Measurements from ENCODE around the gene EPB41L1.
A peak's percentile ranks its signal among the peaks of the same experiment; 100 is the strongest.

Gene EPB41L1

GRCh38 chr20:36122931-36123288 is 31.6 kb upstream of the EPB41L1 start:
- Histone ChIP-seq H3K4me1 (ENCODE audit: insufficient read depth, poor library complexity, severe bottlenecking) (peaks cover 11% of the 10 kb centered on the region), H3K9me3 (ENCODE audit: severe bottlenecking) (no peaks in the 10 kb centered on the region), H3K27me3 (ENCODE audit: insufficient read depth, poor library complexity, severe bottlenecking) (no peaks in the 10 kb centered on the region), H3K36me3 (ENCODE audit: low read depth) (no peaks in the 10 kb centered on the region), H3K27ac (ENCODE audit: poor library complexity, severe bottlenecking) (no peak overlapping the region), H3K4me3 (ENCODE audit: severe bottlenecking) (no peak overlapping the region)
- ATAC-seq (ENCODE audit: low read depth) (no peak), DNase-seq (ENCODE audit: low spot score) (no peak)
- no peak for TF ChIP-seq CTCF (IDR thresholded peaks at IDR 0.05; ENCODE audit: poor library complexity, severe bottlenecking)

- no peaks in the 10 kb centered on the region for H3K27me3 ChIP-seq (ENCODE audit: insufficient read depth, poor library complexity, severe bottlenecking)
- H3K4me3 ChIP-seq (ENCODE audit: severe bottlenecking) = no peak overlapping the region
- no peak for DNase-seq (ENCODE audit: low spot score)
- no peaks in the 10 kb centered on the region for H3K9me3 ChIP-seq (ENCODE audit: severe bottlenecking)
- no peak overlapping the region for H3K27ac ChIP-seq (ENCODE audit: poor library complexity, severe bottlenecking)
- no peak for ATAC-seq (ENCODE audit: low read depth)
- no peaks in the 10 kb centered on the region for H3K36me3 ChIP-seq (ENCODE audit: low read depth)
- TF ChIP-seq CTCF (IDR thresholded peaks at IDR 0.05; ENCODE audit: poor library complexity, severe bottlenecking) = no peak
- H3K4me1 ChIP-seq (ENCODE audit: insufficient read depth, poor library complexity, severe bottlenecking) = peaks cover 17% of the 10 kb centered on the region
These were observed 29.4 kb upstream of the EPB41L1 start for GRCh38 chr20:36125097-36125496.

GRCh38 chr20:36126836-36127527 is 27.6 kb upstream of the EPB41L1 start:
- DNase-seq (ENCODE audit: low spot score) (no peak), ATAC-seq (ENCODE audit: low read depth) (no peak)
- Histone ChIP-seq H3K36me3 (ENCODE audit: low read depth) (no peaks in the 10 kb centered on the region), H3K9me3 (ENCODE audit: severe bottlenecking) (no peaks in the 10 kb centered on the region), H3K4me3 (ENCODE audit: severe bottlenecking) (no peak overlapping the region), H3K4me1 (ENCODE audit: insufficient read depth, poor library complexity, severe bottlenecking) (peaks cover 14% of the 10 kb centered on the region), H3K27ac (ENCODE audit: poor library complexity, severe bottlenecking) (no peak overlapping the region), H3K27me3 (ENCODE audit: insufficient read depth, poor library complexity, severe bottlenecking) (no peaks in the 10 kb centered on the region)
- no peak for TF ChIP-seq CTCF (IDR thresholded peaks at IDR 0.05; ENCODE audit: poor library complexity, severe bottlenecking)

GRCh38 chr20:36128463-36129159 is 25.9 kb upstream of the EPB41L1 start:
- no peak for DNase-seq (ENCODE audit: low spot score)

More at GRCh38 chr20:36128463-36129159, 25.9 kb upstream of the EPB41L1 start:
- no peak for TF ChIP-seq CTCF (IDR thresholded peaks at IDR 0.05; ENCODE audit: poor library complexity, severe bottlenecking)
- Histone ChIP-seq H3K36me3 (ENCODE audit: low read depth) (no peaks in the 10 kb centered on the region), H3K4me3 (ENCODE audit: severe bottlenecking) (no peak overlapping the region), H3K4me1 (ENCODE audit: insufficient read depth, poor library complexity, severe bottlenecking) (peaks cover 7% of the 10 kb centered on the region), H3K9me3 (ENCODE audit: severe bottlenecking) (no peaks in the 10 kb centered on the region), H3K27ac (ENCODE audit: poor library complexity, severe bottlenecking) (no peak overlapping the region), H3K27me3 (ENCODE audit: insufficient read depth, poor library complexity, severe bottlenecking) (no peaks in the 10 kb centered on the region)
- peak; percentile 75 for ATAC-seq (ENCODE audit: low read depth)
